ENCODE results near the gene NSUN2. TPM values are rescaled to one million over a fixed set of nuclear protein-coding genes. Genes with fewer than 3 reads are reported as not detected.

Gene NSUN2
- polyA plus RNA-seq, 2 of the 4 experiments (the other 2 are of a cell fraction), result 95.7 to 101 TPM

DNA sequence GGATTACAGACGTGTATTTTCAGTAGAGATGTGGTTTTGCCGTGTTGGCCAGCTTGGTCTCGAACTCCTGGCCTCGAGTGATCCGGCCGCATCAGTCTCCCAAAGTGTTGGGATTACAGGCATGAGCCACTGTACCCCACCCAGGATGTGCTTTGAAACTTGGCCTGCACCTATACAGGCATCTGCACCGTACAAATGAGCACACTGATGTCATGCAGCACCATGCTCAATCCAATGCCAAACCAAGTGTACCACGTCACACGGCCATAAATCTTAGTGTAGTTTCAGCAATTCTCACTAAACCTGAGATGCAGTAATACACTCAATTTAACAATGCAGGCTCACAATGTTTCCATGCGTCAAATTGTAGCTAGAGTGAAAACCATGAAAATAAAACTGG is 6.3 kb downstream of the NSUN2 start:
- H3K9me3 ChIP-seq, result peaks cover 17% of the 10 kb centered on the region; the same call in 2 of the 3 replicates
- no peak overlapping the region for H3K4me2 ChIP-seq
- TF ChIP-seq BHLHE40 (IDR thresholded peaks at IDR 0.05; ENCODE audit: low read depth, low read length), result no peak
- no peak for TF ChIP-seq ZSCAN20 (CRISPR knock-in tag; IDR thresholded peaks at IDR 0.05)
- no peak for TF ChIP-seq ESRRA (IDR thresholded peaks at IDR 0.05; ENCODE audit: borderline replicate concordance, low read length)
- no peak for TF ChIP-seq PBX3 (IDR thresholded peaks at IDR 0.05)
- TF ChIP-seq HEYL (CRISPR knock-in tag; IDR thresholded peaks at IDR 0.05), result no peak
- TF ChIP-seq EHMT2 (IDR thresholded peaks at IDR 0.05; ENCODE audit: low read depth), result no peak
- no peak for TF ChIP-seq HOXB13 (CRISPR knock-in tag; IDR thresholded peaks at IDR 0.05; ENCODE audit: low read depth)
- no peak for TF ChIP-seq NR3C1 (IDR thresholded peaks at IDR 0.05)
- no peak for TF ChIP-seq SREBF2 (IDR thresholded peaks at IDR 0.05)
- no peak for TF ChIP-seq HDAC2 (IDR thresholded peaks at IDR 0.05)
- TF ChIP-seq MAZ (IDR thresholded peaks at IDR 0.05; ENCODE audit: borderline replicate concordance, low read depth, low read length), result no peak
- TF ChIP-seq EHF (CRISPR knock-in tag; IDR thresholded peaks at IDR 0.05), result no peak
- no peak for TF ChIP-seq POLR2A (IDR thresholded peaks at IDR 0.05; ENCODE audit: low read length)
- no peak for TF ChIP-seq BCL3 (IDR thresholded peaks at IDR 0.05)
- TF ChIP-seq USF2 (IDR thresholded peaks at IDR 0.05), result no peak
- TF ChIP-seq KDM5A (IDR thresholded peaks at IDR 0.05), result no peak
- no peak for TF ChIP-seq FOXS1 (CRISPR knock-in tag; IDR thresholded peaks at IDR 0.05)
- TF ChIP-seq, protein P1, sequence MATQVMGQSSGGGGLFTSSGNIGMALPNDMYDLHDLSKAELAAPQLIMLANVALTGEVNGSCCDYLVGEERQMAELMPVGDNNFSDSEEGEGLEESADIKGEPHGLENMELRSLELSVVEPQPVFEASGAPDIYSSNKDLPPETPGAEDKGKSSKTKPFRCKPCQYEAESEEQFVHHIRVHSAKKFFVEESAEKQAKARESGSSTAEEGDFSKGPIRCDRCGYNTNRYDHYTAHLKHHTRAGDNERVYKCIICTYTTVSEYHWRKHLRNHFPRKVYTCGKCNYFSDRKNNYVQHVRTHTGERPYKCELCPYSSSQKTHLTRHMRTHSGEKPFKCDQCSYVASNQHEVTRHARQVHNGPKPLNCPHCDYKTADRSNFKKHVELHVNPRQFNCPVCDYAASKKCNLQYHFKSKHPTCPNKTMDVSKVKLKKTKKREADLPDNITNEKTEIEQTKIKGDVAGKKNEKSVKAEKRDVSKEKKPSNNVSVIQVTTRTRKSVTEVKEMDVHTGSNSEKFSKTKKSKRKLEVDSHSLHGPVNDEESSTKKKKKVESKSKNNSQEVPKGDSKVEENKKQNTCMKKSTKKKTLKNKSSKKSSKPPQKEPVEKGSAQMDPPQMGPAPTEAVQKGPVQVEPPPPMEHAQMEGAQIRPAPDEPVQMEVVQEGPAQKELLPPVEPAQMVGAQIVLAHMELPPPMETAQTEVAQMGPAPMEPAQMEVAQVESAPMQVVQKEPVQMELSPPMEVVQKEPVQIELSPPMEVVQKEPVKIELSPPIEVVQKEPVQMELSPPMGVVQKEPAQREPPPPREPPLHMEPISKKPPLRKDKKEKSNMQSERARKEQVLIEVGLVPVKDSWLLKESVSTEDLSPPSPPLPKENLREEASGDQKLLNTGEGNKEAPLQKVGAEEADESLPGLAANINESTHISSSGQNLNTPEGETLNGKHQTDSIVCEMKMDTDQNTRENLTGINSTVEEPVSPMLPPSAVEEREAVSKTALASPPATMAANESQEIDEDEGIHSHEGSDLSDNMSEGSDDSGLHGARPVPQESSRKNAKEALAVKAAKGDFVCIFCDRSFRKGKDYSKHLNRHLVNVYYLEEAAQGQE (IDR thresholded peaks at IDR 0.05), result no peak
- TF ChIP-seq, protein P2, sequence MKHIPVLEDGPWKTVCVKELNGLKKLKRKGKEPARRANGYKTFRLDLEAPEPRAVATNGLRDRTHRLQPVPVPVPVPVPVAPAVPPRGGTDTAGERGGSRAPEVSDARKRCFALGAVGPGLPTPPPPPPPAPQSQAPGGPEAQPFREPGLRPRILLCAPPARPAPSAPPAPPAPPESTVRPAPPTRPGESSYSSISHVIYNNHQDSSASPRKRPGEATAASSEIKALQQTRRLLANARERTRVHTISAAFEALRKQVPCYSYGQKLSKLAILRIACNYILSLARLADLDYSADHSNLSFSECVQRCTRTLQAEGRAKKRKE (CRISPR knock-in tag; IDR thresholded peaks at IDR 0.05; ENCODE audit: low read depth), result no peak
- no peak overlapping the region for H3K4me3 ChIP-seq
- no peak for ATAC-seq
- DNase-seq (ENCODE audit: low read depth in 1 of 2, low spot score in 1 of 2), result no peak
- CTCF ChIA-PET, result no interaction called here
- POLR2A ChIA-PET, result no interaction called here
- no peak overlapping the region for H3K27ac ChIP-seq
- H3K4me1 ChIP-seq, result peaks cover 4% of the 10 kb centered on the region; the same call in 2 of the 3 replicates
- no peak for FAIRE-seq
- 96% methylated on average over 10 of the region's 10 CpGs for WGBS (ENCODE audit: missing lambda C conversion rate)

DNA sequence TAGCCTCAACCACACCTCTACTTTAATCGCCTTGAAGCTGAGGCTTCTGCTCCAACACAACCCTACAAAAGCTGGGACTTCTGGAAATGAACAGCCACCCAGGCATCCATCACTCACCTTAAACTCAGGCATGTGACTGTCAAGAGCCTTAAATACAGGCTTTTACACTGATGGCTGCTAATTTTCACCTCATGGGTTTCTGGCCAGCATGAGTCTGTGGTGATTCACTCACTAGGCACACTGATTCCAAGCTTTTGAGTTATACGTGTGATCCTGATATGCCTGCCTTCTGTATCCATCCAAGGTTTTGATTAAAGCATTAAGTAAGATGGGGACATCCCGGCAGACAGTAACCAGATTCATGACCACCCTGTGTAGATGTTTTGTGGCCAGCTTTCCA is 8.9 kb downstream of the NSUN2 start:
- FAIRE-seq (no peak), DNase-seq (ENCODE audit: low read depth in 1 of 2, low spot score in 1 of 2) (no peak), ATAC-seq (no peak)
- no peak overlapping the region for H3K4me2 ChIP-seq
- WGBS (ENCODE audit: missing lambda C conversion rate), result 93% methylated on average over 3 of the region's 3 CpGs
- TF ChIP-seq POLR2A (IDR thresholded peaks at IDR 0.05; ENCODE audit: low read length) (no peak), BCL3 (IDR thresholded peaks at IDR 0.05) (no peak), JUNB (IDR thresholded peaks at IDR 0.05) (no peak), KDM5A (IDR thresholded peaks at IDR 0.05) (no peak), HOXA7 (CRISPR knock-in tag; IDR thresholded peaks at IDR 0.05) (no peak), SMC3 (IDR thresholded peaks at IDR 0.05) (no peak)
- peaks cover 17% of the 10 kb centered on the region; the same call in 2 of the 3 replicates for H3K9me3 ChIP-seq
- POLR2A ChIA-PET, result interaction anchor here (3.7 kb wide), 1 partner anchor 9 kb away, joined by 24 read pairs; the partner anchor contains the start of genes NSUN2 and SRD5A1
- no peaks in the 10 kb centered on the region for H3K4me1 ChIP-seq
- H3K4me3 ChIP-seq, result no peak overlapping the region
- CTCF ChIA-PET, result interaction anchor here (1.6 to 2.8 kb wide), 3 partner anchors 8 to 12 kb away, joined by 4 to 7 read pairs (median 4); partner anchors contain the start of genes NSUN2 and SRD5A1
- H3K27ac ChIP-seq, result no peak overlapping the region
